Panc1 (cell line): Measurements from ENCODE around the gene SEPHS2. TPM values are rescaled to one million over a fixed set of nuclear protein-coding genes. Genes with fewer than 3 reads are reported as not detected.
"Not testable (repeated sequence)": the region's sequence is repeated elsewhere in the genome, so short reads cannot be mapped to it uniquely, and the experiment has no call there.

Experiments
- ATAC-seq: fragments of 200-7000 bp; cut with Tn5 transposase; 2 replicates; pipeline ENCODE4 v1.9.1; 2020; ENCODE audit warnings: mild to moderate bottlenecking, moderate library complexity
- BruUV-seq: library from RNA; stranded (reverse); fragments of 400-500 nt; replicated peaks from 2 replicates; lab custom pipeline; 2021; lab: Mats Ljungman, UMichigan
- CTCF ChIA-PET: fragments of 300-600 bp; sonication (Branson Sonifier 250); formaldehyde crosslinking; loops from one replicate; lab custom pipeline; 2022; ENCODE audit warnings: antibody characterized with exemption; lab: Charles Lee
- POLR2A ChIA-PET: fragments of 300-600 bp; sonication (Branson Sonifier 250); formaldehyde crosslinking; loops from one replicate; lab custom pipeline; 2022; ENCODE audit warnings: antibody characterized with exemption; lab: Charles Lee
- DNase-seq: peaks from one replicate; pipeline ENCODE4 v3.0.0-alpha.2; 2010; ENCODE audit warnings: low read depth, low spot score
- H3K27ac ChIP-seq: 2 replicates; pipeline ENCODE4 v1.5.1; 2011; ENCODE audit warnings: mild to moderate bottlenecking, low read length, inconsistent platforms
- H3K27me3 ChIP-seq: fragments of 200-500 bp; sonication (Bioruptor generic); 2 replicates; pipeline ENCODE4 v1.6.0; 2014; ENCODE audit warnings: low read length, inconsistent platforms; ENCODE audit not compliant: control insufficient read depth, insufficient read depth
- H3K36me3 ChIP-seq: fragments of 200-500 bp; sonication (Bioruptor generic); 2 replicates; pipeline ENCODE4 v1.5.1; 2014; ENCODE audit warnings: inconsistent platforms, mild to moderate bottlenecking, low read length, moderate library complexity; ENCODE audit not compliant: control insufficient read depth, insufficient read depth
- H3K4me1 ChIP-seq: 2 replicates; pipeline ENCODE4 v1.5.1; 2011; ENCODE audit warnings: inconsistent platforms, mild to moderate bottlenecking, low read length, moderate library complexity; ENCODE audit not compliant: control insufficient read depth, insufficient read depth
- H3K4me3 ChIP-seq, 2 experiments: 2 replicates each; pipeline ENCODE4 v1.5.1; 2011 to 2012; ENCODE audit warnings: low read depth in 2 of 2, low read length in 2 of 2, mild to moderate bottlenecking in 2 of 2, inconsistent platforms in 1 of 2, moderate library complexity in 1 of 2
- H3K9me3 ChIP-seq: fragments of 200-500 bp; sonication (Bioruptor generic); 2 replicates; pipeline ENCODE4 v1.5.1; 2014; ENCODE audit warnings: low read depth, mild to moderate bottlenecking, inconsistent platforms, low read length, moderate library complexity; ENCODE audit not compliant: control insufficient read depth, insufficient read depth
- POLR2AphosphoS5 ChIP-seq: IDR thresholded peaks from 2 replicates; pipeline ENCODE4 v1.6.1; 2012; ENCODE audit warnings: mild to moderate bottlenecking, low read depth, low read length, moderate library complexity
- REST ChIP-seq, 2 experiments: IDR thresholded peaks; 2 replicates each; pipeline ENCODE4 v1.6.1; 2011 to 2012; ENCODE audit warnings: low read depth in 2 of 2, control low read depth in 1 of 2, low read length in 1 of 2, mild to moderate bottlenecking in 1 of 2, moderate library complexity in 1 of 2; ENCODE audit not compliant: insufficient read depth in 1 of 2
- SIN3A ChIP-seq: IDR thresholded peaks from 2 replicates; pipeline ENCODE4 v1.6.1; 2012; ENCODE audit warnings: low read depth, mild to moderate bottlenecking, low read length, moderate library complexity, borderline replicate concordance; ENCODE audit not compliant: insufficient read depth
- TCF7L2 ChIP-seq: IDR thresholded peaks from 2 replicates; pipeline ENCODE4 v1.6.1; 2011; ENCODE audit warnings: mild to moderate bottlenecking, low read depth, low read length, inconsistent platforms
- in situ Hi-C: cut with HindIII; loops from 2 replicates; pipeline ENCODE4 v1.10.0; 2016; ENCODE audit warnings: low sequenced_read_pairs, low pct_unique_long_range_greater_than_20kb
- intact Hi-C: fragments of 100-400 bp; cut with micrococcal nuclease; formaldehyde crosslinking; loops from one replicate; pipeline ENCODE4 v1.10.0; 2022; ENCODE audit not compliant: unreplicated experiment
- total RNA-seq: library from RNA; stranded (reverse); gene quantifications from one replicate; pipeline ENCODE4 v1.2.1, GENCODE V29; 2021; ENCODE audit not compliant: unreplicated experiment
- TF ChIP-seq, protein P1 (sequence below): fragments of 450-650 bp; IDR thresholded peaks from 2 replicates; pipeline ENCODE4 v1.5.1; 2017; ENCODE audit warnings: mild to moderate bottlenecking

SEPHS2 gene
- total RNA-seq, 1 experiment from 2014 or later, result 68.5 TPM

DNA sequence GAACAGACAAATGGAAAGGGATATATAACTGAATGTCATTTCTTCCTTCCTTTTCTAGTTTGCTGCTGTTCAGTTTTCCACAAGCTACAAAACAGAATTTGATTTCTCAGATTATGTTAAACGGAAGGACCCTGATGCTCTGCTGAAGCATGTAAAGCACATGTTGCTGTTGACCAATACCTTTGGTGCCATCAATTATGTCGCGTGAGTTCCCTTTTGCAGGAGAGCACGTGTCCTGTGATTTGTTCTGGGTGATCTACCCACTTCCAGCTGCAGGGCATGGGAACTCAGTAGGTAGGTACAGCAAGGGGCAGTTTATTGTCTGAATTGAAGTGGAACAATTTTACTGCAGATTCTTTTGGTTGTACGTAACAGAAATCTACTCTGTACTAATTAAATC lies 35.7 kb upstream of the SEPHS2 start:
- H3K4me3 ChIP-seq, result no peak overlapping the region
- CTCF ChIA-PET, result no interaction called here
- POLR2A ChIA-PET, result interaction anchor here (0.6 to 1.3 kb wide), 3 partner anchors 24 to 141 kb away, joined by 3 to 17 read pairs (median 9); no protein-coding TSS in a partner anchor
- in situ Hi-C loops, result no loop called here
- no peaks in the 10 kb centered on the region for H3K9me3 ChIP-seq
- no peaks in the 10 kb centered on the region for H3K36me3 ChIP-seq
- no peaks in the 10 kb centered on the region for H3K27me3 ChIP-seq
- ATAC-seq (no peak), DNase-seq (no peak)
- H3K27ac ChIP-seq, result no peak overlapping the region
- TF ChIP-seq, protein P1, sequence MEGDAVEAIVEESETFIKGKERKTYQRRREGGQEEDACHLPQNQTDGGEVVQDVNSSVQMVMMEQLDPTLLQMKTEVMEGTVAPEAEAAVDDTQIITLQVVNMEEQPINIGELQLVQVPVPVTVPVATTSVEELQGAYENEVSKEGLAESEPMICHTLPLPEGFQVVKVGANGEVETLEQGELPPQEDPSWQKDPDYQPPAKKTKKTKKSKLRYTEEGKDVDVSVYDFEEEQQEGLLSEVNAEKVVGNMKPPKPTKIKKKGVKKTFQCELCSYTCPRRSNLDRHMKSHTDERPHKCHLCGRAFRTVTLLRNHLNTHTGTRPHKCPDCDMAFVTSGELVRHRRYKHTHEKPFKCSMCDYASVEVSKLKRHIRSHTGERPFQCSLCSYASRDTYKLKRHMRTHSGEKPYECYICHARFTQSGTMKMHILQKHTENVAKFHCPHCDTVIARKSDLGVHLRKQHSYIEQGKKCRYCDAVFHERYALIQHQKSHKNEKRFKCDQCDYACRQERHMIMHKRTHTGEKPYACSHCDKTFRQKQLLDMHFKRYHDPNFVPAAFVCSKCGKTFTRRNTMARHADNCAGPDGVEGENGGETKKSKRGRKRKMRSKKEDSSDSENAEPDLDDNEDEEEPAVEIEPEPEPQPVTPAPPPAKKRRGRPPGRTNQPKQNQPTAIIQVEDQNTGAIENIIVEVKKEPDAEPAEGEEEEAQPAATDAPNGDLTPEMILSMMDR, result no peak
- TF ChIP-seq POLR2AphosphoS5, result no peak
- no peak for TF ChIP-seq SIN3A
- no peak for TF ChIP-seq REST (IDR thresholded peaks at IDR 0.05; ENCODE audit: insufficient read depth in 1 of 2, low read depth in 2 of 2, low read length in 1 of 2)
- TF ChIP-seq TCF7L2, result no peak
- intact Hi-C loops, result no loop called here
- BruUV-seq, result no TSS peak
- no peaks in the 10 kb centered on the region for H3K4me1 ChIP-seq

DNA sequence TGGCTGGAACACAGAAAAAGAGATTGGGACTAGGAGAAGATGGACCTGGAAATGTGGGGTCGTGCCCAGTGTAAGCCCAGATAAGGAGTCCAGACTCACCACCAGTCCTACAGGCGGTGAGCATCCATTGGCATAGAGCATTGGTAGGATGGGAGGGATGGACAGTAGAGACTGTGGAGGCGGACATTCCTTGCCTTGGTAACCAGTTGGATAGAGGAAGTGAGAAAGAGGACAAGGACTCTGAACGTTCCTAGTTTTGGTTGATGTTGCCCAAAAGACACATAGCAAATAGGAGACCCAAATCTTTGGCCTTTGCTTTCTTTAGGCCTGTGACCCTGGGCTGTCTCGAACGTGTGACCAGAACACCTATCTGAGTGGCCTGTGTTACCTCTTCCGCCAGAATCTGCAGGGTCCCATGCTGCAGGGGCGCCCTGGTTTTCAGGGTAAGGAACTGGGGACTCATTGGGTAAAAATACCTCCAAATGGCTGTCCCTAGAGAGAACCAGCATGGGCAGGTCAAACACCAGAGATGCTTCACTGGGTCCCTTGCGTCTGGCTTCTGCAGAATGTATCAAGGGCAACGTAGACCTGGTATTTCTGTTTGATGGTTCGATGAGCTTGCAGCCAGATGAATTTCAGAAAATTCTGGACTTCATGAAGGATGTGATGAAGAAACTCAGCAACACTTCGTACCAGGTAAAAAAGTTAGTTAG lies 33.2 kb upstream of the SEPHS2 start:
- no peak for TF ChIP-seq SIN3A
- no peak for TF ChIP-seq POLR2AphosphoS5
- TF ChIP-seq TCF7L2, result no peak
- TF ChIP-seq, protein P1, result no peak
- TF ChIP-seq REST (IDR thresholded peaks at IDR 0.05; ENCODE audit: insufficient read depth in 1 of 2, low read depth in 2 of 2, low read length in 1 of 2), result no peak
- DNase-seq (no peak), ATAC-seq (no peak)
- ChIA-PET CTCF (interaction anchor here (0.6 kb wide), 1 partner anchor 19 kb away, joined by 3 read pairs; no protein-coding TSS in a partner anchor), POLR2A (interaction anchor here (0.6 kb wide), 1 partner anchor 172 kb away, joined by 5 read pairs; no protein-coding TSS in a partner anchor)
- intact Hi-C loops, result no loop called here
- H3K27me3 ChIP-seq, result no peaks in the 10 kb centered on the region
- no peak overlapping the region for H3K4me3 ChIP-seq
- H3K4me1 ChIP-seq, result no peaks in the 10 kb centered on the region
- H3K9me3 ChIP-seq, result no peaks in the 10 kb centered on the region
- in situ Hi-C loops, result no loop called here
- H3K36me3 ChIP-seq, result no peaks in the 10 kb centered on the region
- no peak overlapping the region for H3K27ac ChIP-seq
- no TSS peak for BruUV-seq

DNA sequence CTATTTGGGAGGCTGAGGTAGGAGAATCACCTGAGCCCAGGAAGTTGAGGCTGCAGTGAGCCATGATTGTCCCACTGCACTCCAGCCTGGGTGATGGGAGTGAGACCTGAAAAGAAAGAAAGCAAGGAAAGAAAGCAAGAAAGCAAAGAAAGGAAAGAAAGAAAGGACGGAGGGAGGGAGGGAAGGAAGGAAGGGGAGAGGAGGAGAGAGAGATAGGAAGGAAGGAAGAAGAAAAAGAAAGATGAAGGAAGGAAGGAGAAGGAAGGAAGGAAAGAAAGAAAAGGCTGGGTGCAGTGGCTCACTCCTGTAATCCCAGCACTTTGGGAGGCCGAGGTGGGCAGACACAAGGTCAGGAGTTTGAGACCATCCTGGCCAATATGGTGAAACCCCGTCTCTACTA lies 32.1 kb upstream of the SEPHS2 start:
- DNase-seq, intact Hi-C loops, POLR2A ChIA-PET, H3K4me3 ChIP-seq, BruUV-seq, H3K4me1 ChIP-seq, H3K27me3 ChIP-seq, in situ Hi-C loops, H3K9me3 ChIP-seq, H3K27ac ChIP-seq, H3K36me3 ChIP-seq, ATAC-seq, CTCF ChIA-PET: not testable (repeated sequence)
